Daoy (cell line): Measurements from ENCODE around the gene ADD3. TPM values are rescaled to one million over a fixed set of nuclear protein-coding genes. Genes with fewer than 3 reads are reported as not detected.

Experiments used
- DNase-seq: peaks from one replicate; pipeline ENCODE4 v3.0.0-alpha.2; 2015; ENCODE audit warnings: low read depth
- total RNA-seq: library from RNA; depleted of rRNA; stranded (reverse); fragments of >200 nt; shearing (Covaris generic); gene quantifications from 2 replicates; pipeline ENCODE4 v1.2.3, GENCODE V29; 2014

Gene ADD3
- total RNA-seq, 1 experiment from 2014 or later = 26.5 TPM

DNA sequence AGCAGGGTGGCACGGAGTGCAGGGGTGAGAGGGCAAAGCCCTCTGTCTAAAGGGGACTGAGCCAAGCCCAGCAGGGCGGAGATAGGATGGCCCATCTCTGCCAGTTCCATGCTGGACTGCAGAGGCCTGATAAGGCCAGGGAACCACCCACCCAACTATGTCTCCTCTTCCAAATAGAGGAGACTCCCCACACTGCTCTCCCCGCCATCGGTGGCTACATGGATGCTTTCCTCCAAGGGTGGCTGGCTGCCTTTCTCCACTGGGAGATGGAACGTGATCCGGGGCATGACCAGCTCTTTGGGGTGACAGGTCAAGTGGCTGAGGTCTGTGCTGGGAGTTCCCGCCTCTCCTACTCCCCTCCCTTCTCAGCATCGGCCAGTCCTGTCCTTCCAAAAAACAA, 141.5 kb downstream of the ADD3 start:
- DNase-seq = no peak

DNA sequence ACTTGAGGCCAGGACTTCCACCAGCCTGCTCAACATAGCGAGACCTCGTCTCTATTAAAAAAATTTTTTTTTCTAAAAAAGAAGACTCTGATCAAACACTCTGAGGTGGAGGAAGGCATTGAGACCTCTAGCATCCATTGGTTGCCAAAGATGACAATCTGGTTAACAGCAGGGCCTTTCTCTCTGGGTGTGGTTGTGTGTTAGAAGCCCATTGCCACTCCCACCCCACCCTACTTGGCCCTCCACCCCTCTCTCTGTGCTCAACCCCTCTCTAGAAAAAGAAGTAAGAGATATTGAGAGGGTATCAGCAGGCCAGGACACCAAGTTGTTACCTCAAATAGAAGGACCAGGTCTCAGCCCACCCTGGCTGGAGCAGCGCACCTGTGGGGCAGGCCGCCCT, 142.3 kb downstream of the ADD3 start:
- DNase-seq = no peak

- no peak for DNase-seq
Observed at GRCh38 chr10:110150981-110151380, 143.2 kb downstream of the ADD3 start.

- DNase-seq = no peak
Observed at GRCh38 chr10:110151467-110151866, 143.7 kb downstream of the ADD3 start.

DNA sequence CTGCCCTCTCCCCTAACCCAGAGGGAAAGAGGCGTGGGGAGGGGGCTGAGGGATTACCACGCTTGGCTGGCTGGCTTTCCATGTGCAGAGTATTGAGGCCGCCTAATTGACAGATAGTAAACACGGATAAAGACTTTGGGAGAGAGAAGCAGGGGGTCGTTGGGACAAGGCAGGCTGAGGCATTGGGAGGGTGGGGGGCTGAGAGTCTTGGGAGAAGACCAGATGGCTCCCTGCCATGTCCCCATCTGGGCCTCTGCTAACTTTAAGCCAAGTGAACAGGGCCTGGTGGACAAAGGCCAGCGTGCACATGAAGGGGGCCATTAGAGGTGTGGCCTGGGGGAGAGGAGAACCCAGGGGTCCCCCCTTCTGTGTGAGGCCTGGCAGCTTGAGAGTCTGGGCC, 144.2 kb downstream of the ADD3 start:
- DNase-seq = no peak

DNA sequence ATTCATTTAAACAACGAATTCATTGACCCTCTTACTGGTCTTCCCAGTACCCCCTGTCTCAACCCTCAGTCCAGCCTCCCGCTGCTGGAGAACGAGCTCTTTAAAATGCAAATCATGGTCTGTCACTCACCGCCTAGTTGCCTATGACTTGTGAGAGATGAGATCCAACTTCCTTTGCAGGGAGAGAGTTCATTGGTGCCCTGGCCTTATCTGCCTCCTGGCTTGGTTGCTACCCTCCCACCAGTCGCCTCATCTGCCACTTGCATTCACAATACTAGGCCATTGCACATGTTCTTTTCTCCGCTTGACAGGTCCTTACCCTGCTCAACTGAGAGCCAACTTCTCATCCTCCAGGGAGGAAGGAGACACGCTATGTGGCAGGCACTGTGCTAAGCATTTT, 145.6 kb downstream of the ADD3 start:
- no peak for DNase-seq

DNA sequence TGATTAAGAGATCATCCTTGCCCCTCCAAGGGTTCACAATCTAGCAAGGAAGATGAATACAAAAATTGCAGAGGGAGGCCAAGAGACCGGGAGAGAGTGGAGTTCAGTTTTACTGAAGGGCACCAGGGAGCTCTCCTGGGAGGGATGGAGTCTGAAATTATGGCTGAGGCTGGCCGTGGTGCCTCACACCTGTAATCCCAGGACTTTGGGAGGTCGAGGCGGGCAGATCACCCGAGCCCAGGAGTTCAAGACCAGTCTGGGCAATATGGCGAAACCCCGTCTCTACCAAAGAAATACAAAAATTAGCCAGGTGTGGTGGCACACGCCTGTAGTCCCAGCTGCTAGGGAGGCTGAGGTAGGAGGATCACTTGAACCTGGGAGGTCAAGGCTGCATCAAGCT, 148.3 kb downstream of the ADD3 start:
- no peak for DNase-seq

GRCh38 chr10:110158051-110159005, 150.5 kb downstream of the ADD3 start:
- DNase-seq = no peak

GRCh38 chr10:110160081-110160480, 152.3 kb downstream of the ADD3 start:
- DNase-seq = no peak

- no peak for DNase-seq
Observed at GRCh38 chr10:110160522-110160921, 152.7 kb downstream of the ADD3 start.

DNA sequence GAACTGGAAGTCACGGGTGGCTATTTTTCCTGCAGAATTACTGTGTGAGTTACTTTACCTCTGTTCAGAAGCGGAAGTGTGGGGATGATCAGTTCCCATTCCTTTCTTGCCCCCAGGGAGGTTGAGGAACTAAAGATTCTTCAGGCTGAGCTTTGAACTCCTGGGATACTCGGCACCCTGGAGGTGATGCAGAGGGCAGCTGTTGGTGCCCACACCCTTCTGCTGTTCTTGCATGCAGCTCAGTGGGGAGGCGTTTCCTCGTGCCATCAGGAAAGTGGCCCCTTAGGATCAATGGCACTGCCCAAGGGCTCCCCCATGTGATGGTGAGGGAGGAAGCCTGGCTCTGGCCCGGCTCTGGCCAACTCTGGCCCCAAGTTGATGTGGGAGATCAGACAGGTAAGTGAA, 155.0 kb downstream of the ADD3 start:
- DNase-seq = no peak

DNA sequence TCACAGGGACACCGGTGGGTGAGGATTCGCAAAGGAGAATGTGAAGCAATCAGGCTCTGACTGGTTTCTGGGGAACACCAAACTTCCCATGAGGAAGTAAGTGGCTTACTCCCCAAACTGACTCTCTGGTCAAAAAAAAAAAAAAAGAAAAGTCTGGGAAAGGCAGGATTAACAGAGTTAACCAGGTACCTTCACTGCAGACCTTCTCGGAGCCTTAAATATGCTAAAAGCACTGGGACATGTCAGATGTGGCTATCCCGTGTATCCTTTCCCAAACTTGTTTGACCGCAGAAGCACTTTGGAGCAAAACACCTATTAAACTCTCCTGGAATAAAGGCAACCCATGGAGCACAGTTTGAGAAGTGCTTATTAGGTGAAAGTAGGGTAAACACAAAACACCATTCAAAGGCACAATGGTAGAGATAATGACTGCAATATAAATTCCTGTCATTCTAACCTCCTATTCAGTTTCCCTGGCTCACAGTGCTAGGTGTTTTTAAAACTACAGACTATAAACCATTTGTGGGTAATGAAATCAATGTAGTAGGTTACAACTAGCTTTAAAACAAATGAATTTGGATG, 155.5 kb downstream of the ADD3 start:
- DNase-seq = no peak

- DNase-seq = no peak
Observed at GRCh38 chr10:110163841-110164240, 156.1 kb downstream of the ADD3 start.

DNA sequence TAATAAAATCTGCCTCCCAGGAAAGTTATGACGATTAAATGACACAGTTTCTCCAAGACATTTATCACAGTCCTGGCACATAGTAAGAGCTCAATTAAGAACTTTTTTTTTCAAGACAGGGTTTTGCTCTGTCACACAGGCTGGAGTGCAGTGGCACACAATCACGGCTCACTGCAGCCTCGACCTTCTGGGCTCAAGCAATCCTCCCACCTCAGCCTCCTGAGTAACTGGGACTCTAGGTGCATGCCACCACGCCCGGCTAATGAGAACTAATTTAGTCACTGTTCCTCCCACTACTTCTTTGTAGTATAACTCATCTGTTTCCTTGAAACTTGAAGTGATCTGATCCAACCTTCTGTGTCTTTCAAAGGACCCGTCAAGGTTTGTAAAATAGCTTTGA, 157.5 kb downstream of the ADD3 start:
- DNase-seq = no peak

DNA sequence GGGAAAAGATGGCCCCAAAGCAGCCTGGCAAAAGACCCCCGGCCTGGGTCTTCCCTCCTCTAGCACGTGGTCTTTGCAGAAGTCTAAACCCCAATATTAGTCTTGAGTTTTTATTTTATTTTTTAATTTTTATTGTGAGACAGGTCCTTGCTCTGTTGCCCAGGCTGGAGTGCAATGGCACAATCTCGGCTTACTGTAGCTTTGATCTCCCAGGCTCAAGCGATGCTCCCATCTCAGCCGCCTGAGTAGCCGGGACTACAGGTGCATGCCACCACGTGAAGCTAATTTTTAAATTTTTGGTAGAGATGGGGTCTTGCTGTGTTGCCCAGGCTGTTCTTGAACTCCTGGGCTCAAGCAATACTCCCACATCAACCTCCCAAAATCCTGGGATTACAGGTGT, 159.4 kb downstream of the ADD3 start:
- DNase-seq = no peak

- no peak for DNase-seq
Observed at GRCh38 chr10:110168601-110169481, 161.1 kb downstream of the ADD3 start.

- DNase-seq = no peak
Observed at GRCh38 chr10:110169586-110169985, 161.8 kb downstream of the ADD3 start.

DNA sequence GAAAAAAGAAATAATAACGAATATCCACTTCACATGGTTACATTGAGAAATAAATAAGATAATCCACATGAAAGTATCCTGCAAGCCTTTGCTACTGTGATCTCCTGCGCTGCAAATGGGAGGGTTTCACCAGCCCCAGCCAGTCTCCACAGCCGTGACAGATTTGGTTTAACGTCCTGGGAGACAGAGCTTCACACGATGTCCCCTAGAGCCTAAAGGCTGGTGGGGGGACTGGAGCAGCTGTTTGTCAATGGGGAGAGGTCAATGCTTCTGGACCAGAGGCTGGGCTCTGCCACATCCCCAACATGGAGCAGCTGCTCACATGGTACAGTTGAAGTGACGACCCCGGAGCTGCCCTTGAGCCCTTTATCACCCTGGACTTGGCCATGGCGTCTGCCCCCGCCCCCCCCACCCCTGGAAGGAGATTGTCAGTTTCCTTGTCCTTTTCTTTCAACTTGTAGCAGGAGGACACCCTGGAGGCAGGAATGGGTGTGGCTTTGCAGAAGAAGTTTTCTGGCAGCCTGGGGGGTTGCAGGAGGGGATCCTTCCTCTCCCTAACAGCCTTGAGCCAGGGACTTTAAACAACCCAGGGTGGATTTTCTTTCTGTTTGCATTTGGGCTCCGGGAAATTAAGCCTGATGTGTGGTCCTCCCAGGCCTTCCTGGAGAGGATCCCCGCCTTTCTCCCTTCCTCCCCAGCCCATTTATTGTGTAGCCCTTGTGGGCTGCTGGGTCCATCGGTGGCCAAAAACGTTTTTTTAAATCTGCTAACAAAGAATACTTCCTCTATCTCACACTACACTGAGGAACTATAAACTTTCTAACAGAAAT, 162.6 kb downstream of the ADD3 start:
- no peak for DNase-seq

DNA sequence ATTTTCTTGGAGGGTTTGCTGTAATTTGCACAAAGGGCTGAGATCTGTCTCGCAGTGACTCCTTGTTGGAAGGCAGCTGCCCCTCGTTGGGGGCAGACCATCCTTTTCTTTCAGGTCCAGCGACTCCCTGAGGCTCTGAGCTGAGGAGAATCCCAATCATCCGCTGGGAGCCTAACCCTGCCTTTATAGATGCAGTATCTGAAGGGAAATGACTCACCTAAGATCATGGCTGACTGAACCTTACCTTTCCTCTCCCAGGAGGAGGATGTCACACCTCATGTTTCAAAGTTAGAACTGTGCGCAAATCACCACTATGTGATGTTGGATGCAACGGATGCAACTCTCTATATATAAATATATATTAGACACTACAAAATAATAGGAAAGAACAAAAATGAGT, 163.2 kb downstream of the ADD3 start:
- peak; percentile 23 for DNase-seq

- DNase-seq = no peak
Observed at GRCh38 chr10:110172155-110172554, 164.4 kb downstream of the ADD3 start.

DNA sequence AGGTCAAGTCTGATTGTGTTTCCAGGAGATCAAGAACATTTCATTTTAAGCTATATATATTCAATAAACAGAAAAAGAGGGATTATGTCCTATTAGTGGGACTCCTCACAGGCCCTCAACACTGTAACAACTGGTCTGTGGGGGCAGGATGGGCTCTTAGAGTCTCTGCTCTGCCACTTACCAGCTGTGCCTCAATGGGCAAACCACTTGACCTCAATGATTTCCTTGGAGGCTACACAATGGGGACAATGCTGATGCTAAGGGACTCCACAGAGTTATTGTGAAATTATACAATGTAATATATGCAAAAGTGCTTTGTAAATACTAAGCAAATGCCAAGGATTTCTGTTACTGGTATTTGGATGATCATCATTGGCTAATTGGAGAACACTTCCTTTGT, 166.4 kb downstream of the ADD3 start:
- DNase-seq = no peak
